Activated CD8-positive, alpha-beta memory T cell treated with anti-CD3 and anti-CD28 coated beads, Interleukin-2, amount 10 ng/mL, durations not matched to agents 7 days and 5 days (primary cell): ENCODE measurements around the gene ASMTL. TPM values are rescaled to one million over a fixed set of nuclear protein-coding genes. Genes with fewer than 3 reads are reported as not detected.
A peak's percentile ranks its signal among the peaks of the same experiment; 100 is the strongest.
"Not testable (repeated sequence)": the region's sequence is repeated elsewhere in the genome, so short reads cannot be mapped to it uniquely, and the experiment has no call there.

Source experiments
- ATAC-seq: fragments of 150-1000 bp; cut with Tn5 transposase; one replicate; pipeline ENCODE4 v1.10.0; 2021; ENCODE audit warnings: moderate library complexity
- CTCF ChIA-PET: fragments of 350-600 bp; sonication (Branson Sonifier 250); formaldehyde crosslinking; loops from one replicate; lab custom pipeline; 2021; ENCODE audit warnings: antibody characterized with exemption; lab: Charles Lee
- DNase-seq: peaks from one replicate; pipeline ENCODE4 v3.0.0-alpha.2; 2020
- H3K27ac Mint-ChIP-seq: one replicate; pipeline ENCODE4 v1.8.0; 2021; ENCODE audit warnings: mild to moderate bottlenecking, mixed read lengths
- H3K27me3 Mint-ChIP-seq: one replicate; pipeline ENCODE4 v1.8.0; 2021; ENCODE audit warnings: mixed read lengths
- H3K36me3 Mint-ChIP-seq: one replicate; pipeline ENCODE4 v1.8.0; 2021; ENCODE audit warnings: mild to moderate bottlenecking, mixed read lengths
- H3K4me1 Mint-ChIP-seq: one replicate; pipeline ENCODE4 v1.8.0; 2021; ENCODE audit warnings: mixed read lengths
- H3K4me3 Mint-ChIP-seq: one replicate; pipeline ENCODE4 v1.8.0; 2021; ENCODE audit warnings: mild to moderate bottlenecking, moderate library complexity, mixed read lengths
- H3K9me3 Mint-ChIP-seq: one replicate; pipeline ENCODE4 v1.8.0; 2022; ENCODE audit warnings: low read depth, mixed read lengths
- total RNA-seq, 2 experiments: library from RNA; stranded (reverse); gene quantifications; one replicate each; pipeline ENCODE4 v1.2.3, GENCODE V29; 2021

Gene ASMTL
- total RNA-seq, 2 experiments from 2014 or later, result 39.9 to 44.7 TPM

- DNase-seq, result peak; percentile 23
- H3K4me1 Mint-ChIP-seq, result peaks cover 58% of the 10 kb centered on the region
- H3K4me3 Mint-ChIP-seq, result no peak overlapping the region
- peak overlapping the region; percentile 45 for H3K27ac Mint-ChIP-seq
- peaks cover 10% of the 10 kb centered on the region for H3K9me3 Mint-ChIP-seq
- CTCF ChIA-PET, result no interaction called here
- no peak for ATAC-seq
- H3K36me3 Mint-ChIP-seq, result peaks cover 72% of the 10 kb centered on the region
- H3K27me3 Mint-ChIP-seq, result no peaks in the 10 kb centered on the region
These were observed 35.4 kb upstream of the ASMTL start for GRCh38 chrX:1488141-1488540.

GRCh38 chrX:1487401-1487800, 34.7 kb upstream of the ASMTL start:
- H3K9me3 Mint-ChIP-seq, result peaks cover 10% of the 10 kb centered on the region
- H3K36me3 Mint-ChIP-seq, result peaks cover 69% of the 10 kb centered on the region
- DNase-seq (peak; percentile 11), ATAC-seq (no peak)
- peak overlapping the region; percentile 17 for H3K27ac Mint-ChIP-seq
- H3K4me3 Mint-ChIP-seq, result no peak overlapping the region
- H3K27me3 Mint-ChIP-seq, result no peaks in the 10 kb centered on the region
- H3K4me1 Mint-ChIP-seq, result peaks cover 59% of the 10 kb centered on the region
- CTCF ChIA-PET, result no interaction called here

- CTCF ChIA-PET, result no interaction called here
- Mint-ChIP-seq H3K4me1 (peaks cover 59% of the 10 kb centered on the region), H3K4me3 (no peak overlapping the region), H3K27me3 (no peaks in the 10 kb centered on the region), H3K27ac (peak overlapping the region; percentile 17), H3K36me3 (peaks cover 69% of the 10 kb centered on the region), H3K9me3 (peaks cover 9% of the 10 kb centered on the region)
- DNase-seq (peak; percentile 25), ATAC-seq (no peak)
These were observed 34.1 kb upstream of the ASMTL start for GRCh38 chrX:1486749-1487361.

GRCh38 chrX:1486177-1486576, 33.5 kb upstream of the ASMTL start:
- CTCF ChIA-PET, result no interaction called here
- DNase-seq (peak; percentile 30), ATAC-seq (no peak)
- Mint-ChIP-seq H3K27ac (peak overlapping the region; percentile 45), H3K4me1 (peaks cover 59% of the 10 kb centered on the region), H3K9me3 (peaks cover 4% of the 10 kb centered on the region), H3K4me3 (no peak overlapping the region), H3K27me3 (no peaks in the 10 kb centered on the region), H3K36me3 (peaks cover 66% of the 10 kb centered on the region)

GRCh38 chrX:1485033-1485432, 32.3 kb upstream of the ASMTL start:
- ATAC-seq (no peak), DNase-seq (no peak)
- H3K27me3 Mint-ChIP-seq, result no peaks in the 10 kb centered on the region
- H3K4me1 Mint-ChIP-seq, result peaks cover 70% of the 10 kb centered on the region
- CTCF ChIA-PET, result no interaction called here
- H3K27ac Mint-ChIP-seq, result no peak overlapping the region
- H3K4me3 Mint-ChIP-seq, result no peak overlapping the region
- H3K9me3 Mint-ChIP-seq, result peaks cover 3% of the 10 kb centered on the region
- peaks cover 69% of the 10 kb centered on the region for H3K36me3 Mint-ChIP-seq

GRCh38 chrX:1484638-1485019, 31.9 kb upstream of the ASMTL start:
- Mint-ChIP-seq H3K36me3 (peaks cover 73% of the 10 kb centered on the region), H3K9me3 (peaks cover 4% of the 10 kb centered on the region), H3K4me1 (peaks cover 74% of the 10 kb centered on the region), H3K27ac (peak overlapping the region; percentile 92), H3K27me3 (no peaks in the 10 kb centered on the region), H3K4me3 (no peak overlapping the region)
- DNase-seq, result no peak
- CTCF ChIA-PET, result no interaction called here
- ATAC-seq, result no peak

GRCh38 chrX:1483843-1484637, 31.3 kb upstream of the ASMTL start:
- Mint-ChIP-seq H3K27me3 (no peaks in the 10 kb centered on the region), H3K4me1 (peaks cover 77% of the 10 kb centered on the region), H3K36me3 (peaks cover 74% of the 10 kb centered on the region), H3K27ac (peak overlapping the region; percentile 92), H3K4me3 (no peak overlapping the region), H3K9me3 (peaks cover 10% of the 10 kb centered on the region)
- DNase-seq (peak; percentile 40), ATAC-seq (no peak)
- CTCF ChIA-PET, result no interaction called here

GRCh38 chrX:1482530-1482928, 29.8 kb upstream of the ASMTL start:
- H3K9me3 Mint-ChIP-seq, result peaks cover 10% of the 10 kb centered on the region
- H3K4me3 Mint-ChIP-seq, result peak overlapping the region; percentile 75
- peak overlapping the region; percentile 100 for H3K27ac Mint-ChIP-seq
- CTCF ChIA-PET, DNase-seq, ATAC-seq, H3K27me3 Mint-ChIP-seq: not testable (repeated sequence)
- peaks cover 82% of the 10 kb centered on the region for H3K4me1 Mint-ChIP-seq
- H3K36me3 Mint-ChIP-seq, result peaks cover 73% of the 10 kb centered on the region

- Mint-ChIP-seq H3K9me3 (peaks cover 14% of the 10 kb centered on the region), H3K27ac (peak overlapping the region; percentile 100), H3K4me1 (peaks cover 81% of the 10 kb centered on the region), H3K36me3 (peaks cover 73% of the 10 kb centered on the region), H3K4me3 (peak overlapping the region; percentile 75), H3K27me3 (no peaks in the 10 kb centered on the region)
- CTCF ChIA-PET, result no interaction called here
- ATAC-seq (peak; percentile 80), DNase-seq (peak; percentile 94)
These were observed 29.2 kb upstream of the ASMTL start for GRCh38 chrX:1481636-1482529.

GRCh38 chrX:1480082-1480785, 27.5 kb upstream of the ASMTL start:
- ATAC-seq (no peak), DNase-seq (peak; percentile 41)
- Mint-ChIP-seq H3K36me3 (peaks cover 75% of the 10 kb centered on the region), H3K4me3 (peak overlapping the region; percentile 16), H3K27ac (peak overlapping the region; percentile 100), H3K9me3 (peaks cover 10% of the 10 kb centered on the region), H3K27me3 (no peaks in the 10 kb centered on the region), H3K4me1 (peaks cover 84% of the 10 kb centered on the region)
- CTCF ChIA-PET, result no interaction called here

GRCh38 chrX:1477801-1478458, 25.2 kb upstream of the ASMTL start:
- Mint-ChIP-seq H3K36me3 (peaks cover 82% of the 10 kb centered on the region), H3K27me3 (no peaks in the 10 kb centered on the region), H3K4me3 (no peak overlapping the region), H3K4me1 (peaks cover 83% of the 10 kb centered on the region), H3K9me3 (peaks cover 25% of the 10 kb centered on the region), H3K27ac (peak overlapping the region; percentile 69)
- CTCF ChIA-PET, result no interaction called here
- ATAC-seq, result no peak
- DNase-seq, result peak; percentile 37

GRCh38 chrX:1477229-1477628, 24.5 kb upstream of the ASMTL start:
- peaks cover 25% of the 10 kb centered on the region for H3K9me3 Mint-ChIP-seq
- H3K27me3 Mint-ChIP-seq, result no peaks in the 10 kb centered on the region
- no peak overlapping the region for H3K4me3 Mint-ChIP-seq
- DNase-seq (no peak), ATAC-seq (no peak)
- CTCF ChIA-PET, result no interaction called here
- peaks cover 86% of the 10 kb centered on the region for H3K36me3 Mint-ChIP-seq
- peak overlapping the region; percentile 39 for H3K27ac Mint-ChIP-seq
- peaks cover 83% of the 10 kb centered on the region for H3K4me1 Mint-ChIP-seq
